HG03060 (cell line): ENCODE results near the gene CACNA1S.

ENCODE experiments used
- ATAC-seq: cut with Tn5 transposase; IDR thresholded peaks from one replicate; pipeline ENCODE4 v1.9.1; 2021; ENCODE audit warnings: low read depth, moderate number of reproducible peaks; ENCODE audit not compliant: unreplicated experiment

CACNA1S gene

DNA sequence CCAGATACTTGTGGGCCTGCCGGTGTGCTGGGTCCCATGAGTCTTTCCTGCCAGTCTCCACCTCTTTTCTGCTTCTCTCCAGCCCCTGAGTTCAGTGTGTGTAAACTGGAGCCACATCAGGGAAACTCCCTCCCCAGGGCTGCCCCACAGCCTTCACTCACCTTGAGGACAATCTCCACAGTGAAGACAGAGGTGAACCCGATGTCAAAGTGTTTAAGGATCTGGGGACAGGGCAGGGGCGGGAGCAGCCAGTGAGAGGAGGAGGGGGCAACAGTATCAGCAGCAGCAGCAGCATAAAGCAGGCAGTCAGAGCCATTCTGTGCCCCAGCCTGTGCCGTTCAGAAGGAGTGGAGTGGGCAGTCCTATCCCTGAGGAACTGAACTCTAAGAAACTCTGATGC lies 43.2 kb downstream of the CACNA1S start:
- no peak for ATAC-seq

DNA sequence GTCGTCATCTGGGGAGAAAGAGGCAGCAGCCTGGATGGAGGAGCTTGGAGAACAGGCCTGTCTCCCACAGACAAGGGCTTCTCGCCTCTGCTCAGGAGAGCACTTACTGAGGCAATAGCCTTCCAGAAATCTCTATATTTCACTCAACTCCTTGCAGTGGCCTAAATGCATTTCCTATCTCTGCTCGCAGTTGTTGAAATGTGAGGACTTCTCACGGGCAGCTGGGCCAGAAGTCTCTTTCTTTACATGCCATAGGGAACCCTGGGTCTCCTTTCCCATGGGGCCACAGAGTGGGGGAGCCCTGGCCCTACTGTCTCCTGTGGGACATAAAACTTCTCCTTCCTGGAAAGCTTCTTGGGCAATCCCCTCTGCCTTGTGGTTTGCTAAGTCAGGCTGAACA lies 45.2 kb downstream of the CACNA1S start:
- ATAC-seq, result no peak

DNA sequence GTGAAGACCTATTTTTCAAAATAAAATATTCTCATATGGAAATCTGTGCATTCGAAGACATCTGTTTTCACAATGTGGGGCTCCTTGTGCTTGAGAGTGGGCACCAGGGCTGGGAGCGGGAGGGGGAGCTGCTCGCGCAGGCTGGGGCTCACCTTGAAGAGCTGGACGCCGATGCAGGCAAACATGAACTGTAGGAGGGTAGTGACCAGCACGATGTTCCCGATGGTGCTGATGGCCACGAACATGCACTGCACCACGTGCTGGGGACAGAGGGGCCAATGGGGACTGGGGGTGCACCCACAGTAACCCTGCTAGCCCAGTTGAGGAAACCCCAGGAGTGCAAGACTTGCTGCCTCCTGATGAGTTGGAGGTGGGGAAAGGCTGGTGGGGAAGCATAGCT lies 46.5 kb downstream of the CACNA1S start:
- ATAC-seq, result no peak

DNA sequence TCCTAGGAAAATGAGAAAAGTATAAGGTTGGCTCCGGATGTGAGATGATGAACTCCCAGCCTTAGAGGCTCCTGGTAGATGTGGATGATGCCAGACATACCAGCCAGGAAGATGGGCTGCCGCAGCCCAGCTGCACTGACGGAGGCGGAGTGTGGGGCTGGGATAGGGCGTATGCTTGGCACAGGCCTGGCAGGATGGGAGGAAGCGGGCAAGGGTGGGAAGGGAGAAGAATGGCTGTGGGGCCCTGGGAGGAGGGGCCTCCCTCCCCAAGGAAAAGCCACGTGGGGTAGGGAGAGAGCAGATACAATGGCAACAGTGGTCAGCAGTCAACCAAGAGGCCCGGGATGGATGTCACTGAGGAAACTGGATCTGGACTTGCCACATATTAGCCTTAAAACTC lies 47.4 kb downstream of the CACNA1S start:
- no peak for ATAC-seq

- ATAC-seq, result no peak
Measured at GRCh38 chr1:201063145-201063544, 49.1 kb downstream of the CACNA1S start.

DNA sequence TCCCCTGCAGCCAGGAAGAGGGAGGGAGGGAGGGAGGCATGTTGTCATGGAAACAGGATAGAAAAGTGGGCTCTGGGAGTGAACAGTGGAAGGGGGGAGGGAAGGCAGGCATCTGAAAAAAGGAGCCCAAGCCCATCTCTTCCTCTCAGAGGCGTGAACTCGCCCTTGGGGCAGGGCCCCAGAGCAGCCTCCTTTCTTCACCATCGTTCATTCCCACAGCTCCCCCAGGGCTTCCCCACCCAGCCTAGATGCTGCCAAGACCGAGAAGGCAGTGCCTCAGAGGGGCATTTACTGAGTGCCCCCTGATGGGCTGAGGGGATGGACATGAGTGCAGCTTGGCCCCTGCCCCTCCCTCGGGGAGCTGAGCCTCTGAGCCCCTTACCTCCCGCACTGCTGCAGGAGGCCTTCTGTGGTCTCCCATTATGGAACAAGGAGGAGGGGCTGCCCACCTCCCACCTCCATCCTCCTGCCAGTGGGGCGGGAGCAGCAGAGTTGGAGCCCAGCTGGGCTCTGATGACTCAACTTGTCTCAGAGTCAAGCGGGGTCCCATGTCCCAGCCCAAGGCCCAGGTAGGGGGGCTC lies 49.6 kb downstream of the CACNA1S start:
- ATAC-seq, result no peak

DNA sequence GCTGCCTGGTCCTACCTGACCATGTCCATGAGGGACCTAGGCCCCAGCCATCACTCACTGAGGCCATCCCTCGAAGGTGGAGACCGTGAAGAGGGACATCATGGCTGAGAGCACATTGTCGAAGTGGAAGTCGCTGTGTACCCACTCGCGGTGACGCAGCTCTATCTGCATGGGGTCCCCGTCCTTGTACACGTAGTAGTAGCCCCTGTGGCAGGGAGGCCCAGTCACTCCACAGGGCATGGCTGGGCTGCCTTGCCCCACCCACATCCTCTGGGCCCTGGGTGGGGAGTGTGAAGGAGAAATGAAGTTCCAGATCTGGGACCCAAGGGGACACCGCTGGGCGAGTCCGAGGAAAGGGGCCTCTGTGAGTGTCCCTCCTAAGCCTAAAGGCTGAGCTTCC lies 50.3 kb downstream of the CACNA1S start:
- ATAC-seq, result no peak

GRCh38 chr1:201061049-201061448 lies 51.2 kb downstream of the CACNA1S start:
- no peak for ATAC-seq

- no peak for ATAC-seq
Measured at GRCh38 chr1:201060586-201060985, 51.6 kb downstream of the CACNA1S start.

DNA sequence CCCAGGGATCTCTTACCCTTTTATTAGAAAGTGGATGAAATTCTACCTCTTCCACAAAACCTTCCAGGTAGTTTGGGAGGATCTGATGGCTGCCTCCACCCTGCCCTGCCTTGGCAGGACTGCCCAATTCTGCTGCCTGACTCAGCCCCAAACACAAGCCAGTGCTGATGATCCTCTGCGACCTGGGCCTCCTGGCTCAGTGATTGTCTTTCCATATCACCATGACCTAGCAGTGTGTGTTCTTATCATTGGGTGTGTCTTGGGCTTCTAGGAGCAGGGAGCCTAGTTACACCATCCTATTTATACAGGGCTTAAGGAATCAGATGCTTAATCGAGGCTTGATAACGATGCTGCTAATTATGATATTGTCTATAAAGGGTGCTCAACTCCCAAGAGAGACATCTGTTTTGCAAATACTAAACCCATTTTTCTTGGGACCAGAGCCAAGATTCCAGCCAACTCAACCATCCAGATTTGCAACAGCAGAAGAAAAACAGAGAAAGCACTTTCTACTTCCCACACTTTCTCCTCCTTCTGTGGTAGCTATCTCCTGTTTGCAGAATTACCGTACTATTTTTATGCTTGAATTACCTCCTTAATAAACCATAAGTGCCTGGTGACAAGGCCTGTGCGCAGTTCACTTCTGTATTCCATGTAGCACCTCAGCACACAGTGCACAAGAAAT lies 52.2 kb downstream of the CACNA1S start:
- ATAC-seq, result no peak

- no peak for ATAC-seq
Measured at GRCh38 chr1:201059401-201059800, 52.8 kb downstream of the CACNA1S start.

DNA sequence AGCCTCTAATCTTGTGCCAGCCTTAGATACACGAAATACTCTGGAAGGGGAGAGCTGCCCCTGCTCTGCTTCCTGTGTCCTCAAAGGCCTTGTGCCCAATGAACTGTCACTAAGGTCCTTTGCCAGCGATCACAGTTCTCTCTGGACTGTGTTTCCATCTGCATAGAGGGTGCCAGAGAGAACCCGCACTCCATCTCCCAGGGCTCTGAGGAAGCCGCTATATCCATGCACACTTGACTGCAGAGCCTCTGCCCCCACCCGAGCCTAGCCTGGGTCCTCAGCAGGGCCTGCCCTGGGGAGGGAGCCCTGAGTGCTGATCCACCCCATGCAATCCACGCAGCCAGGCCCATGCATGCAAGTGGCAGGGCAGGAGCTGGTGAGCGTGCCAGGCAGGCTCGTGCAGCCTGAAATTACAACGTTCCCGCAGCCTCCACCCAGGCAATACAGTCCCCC lies 58.1 kb downstream of the CACNA1S start:
- no peak for ATAC-seq

GRCh38 chr1:201053155-201053860 lies 58.9 kb downstream of the CACNA1S start:
- no peak for ATAC-seq

GRCh38 chr1:201051399-201051798 lies 60.8 kb downstream of the CACNA1S start:
- ATAC-seq, result no peak

- ATAC-seq, result no peak
Measured at GRCh38 chr1:201050515-201051277, 61.5 kb downstream of the CACNA1S start.

GRCh38 chr1:201049248-201049831 lies 62.9 kb downstream of the CACNA1S start:
- ATAC-seq, result no peak

GRCh38 chr1:201048521-201048920 lies 63.7 kb downstream of the CACNA1S start:
- no peak for ATAC-seq

- ATAC-seq, result no peak
Measured at GRCh38 chr1:201044119-201044518, 68.1 kb downstream of the CACNA1S start.

DNA sequence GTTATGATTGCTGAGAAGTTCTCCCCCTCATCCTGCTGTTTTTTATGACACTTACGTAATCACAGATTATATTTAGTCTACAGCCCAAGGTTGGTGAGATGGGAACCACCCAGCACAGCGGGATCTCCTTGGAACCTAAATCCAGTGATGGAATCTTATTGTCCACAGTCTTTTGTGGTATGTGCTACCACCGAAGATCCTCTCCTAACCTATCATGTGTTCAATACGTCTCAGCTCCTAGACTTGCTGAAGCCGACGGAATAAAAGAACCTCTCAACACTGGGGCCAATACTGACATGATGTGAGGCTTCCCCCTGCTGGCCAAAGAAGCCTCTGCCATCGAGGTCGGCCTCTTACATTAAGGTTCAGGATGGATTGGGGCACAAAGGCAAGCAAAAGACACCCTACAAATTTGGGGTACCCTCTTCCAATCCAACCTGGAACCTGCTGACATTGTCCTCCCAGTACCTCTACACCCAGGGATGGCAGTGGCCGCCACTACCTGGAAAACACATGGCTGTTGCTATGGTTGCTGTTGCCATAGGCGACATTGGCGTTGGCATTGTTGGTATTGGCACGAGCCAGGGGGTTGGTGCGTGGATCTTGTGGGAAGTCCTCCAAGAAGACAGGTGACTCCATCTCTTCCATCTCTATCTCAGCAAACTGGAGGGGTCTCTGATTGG lies 69.3 kb downstream of the CACNA1S start:
- ATAC-seq, result no peak

GRCh38 chr1:201041011-201041410 lies 71.2 kb downstream of the CACNA1S start:
- no peak for ATAC-seq
